Measurements from ENCODE around the gene EXOC3L2.

The EXOC3L2 gene

GRCh38 chr19:45162608-45163143 is 82.5 kb downstream of the EXOC3L2 start:
- DNase-seq (ENCODE audit: low read depth in 1 of 2, low spot score in 1 of 2), result no peak

All from activated CD4-positive, alpha-beta T cell treated with anti-CD3 and anti-CD28 coated beads, Interleukin-2, amount 50 U/mL, for 24 hours (primary cell).